ENCODE results near the gene VHLL.

DNA sequence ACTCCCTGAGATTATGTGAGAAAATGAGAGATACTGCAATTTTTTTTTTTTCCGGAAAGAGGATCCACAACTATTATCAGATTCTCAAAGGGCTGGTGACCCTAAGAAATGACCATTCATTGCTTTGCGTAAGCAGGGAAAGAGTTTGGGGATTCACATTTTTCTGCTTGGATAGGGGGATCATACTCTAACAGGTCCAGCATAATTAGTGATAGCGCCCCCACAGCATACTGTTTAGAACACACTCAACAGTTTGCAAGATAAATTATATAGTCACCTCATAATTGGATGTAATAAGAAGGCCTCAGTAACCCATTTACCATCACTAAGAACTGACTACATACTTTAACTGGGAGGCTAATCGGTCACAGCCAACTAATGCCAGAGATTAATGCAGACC is 37.1 kb upstream of the VHLL start:
- TF ChIP-seq, protein P1, sequence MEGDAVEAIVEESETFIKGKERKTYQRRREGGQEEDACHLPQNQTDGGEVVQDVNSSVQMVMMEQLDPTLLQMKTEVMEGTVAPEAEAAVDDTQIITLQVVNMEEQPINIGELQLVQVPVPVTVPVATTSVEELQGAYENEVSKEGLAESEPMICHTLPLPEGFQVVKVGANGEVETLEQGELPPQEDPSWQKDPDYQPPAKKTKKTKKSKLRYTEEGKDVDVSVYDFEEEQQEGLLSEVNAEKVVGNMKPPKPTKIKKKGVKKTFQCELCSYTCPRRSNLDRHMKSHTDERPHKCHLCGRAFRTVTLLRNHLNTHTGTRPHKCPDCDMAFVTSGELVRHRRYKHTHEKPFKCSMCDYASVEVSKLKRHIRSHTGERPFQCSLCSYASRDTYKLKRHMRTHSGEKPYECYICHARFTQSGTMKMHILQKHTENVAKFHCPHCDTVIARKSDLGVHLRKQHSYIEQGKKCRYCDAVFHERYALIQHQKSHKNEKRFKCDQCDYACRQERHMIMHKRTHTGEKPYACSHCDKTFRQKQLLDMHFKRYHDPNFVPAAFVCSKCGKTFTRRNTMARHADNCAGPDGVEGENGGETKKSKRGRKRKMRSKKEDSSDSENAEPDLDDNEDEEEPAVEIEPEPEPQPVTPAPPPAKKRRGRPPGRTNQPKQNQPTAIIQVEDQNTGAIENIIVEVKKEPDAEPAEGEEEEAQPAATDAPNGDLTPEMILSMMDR (IDR thresholded peaks at IDR 0.05) = no peak
- TF ChIP-seq, protein P2, sequence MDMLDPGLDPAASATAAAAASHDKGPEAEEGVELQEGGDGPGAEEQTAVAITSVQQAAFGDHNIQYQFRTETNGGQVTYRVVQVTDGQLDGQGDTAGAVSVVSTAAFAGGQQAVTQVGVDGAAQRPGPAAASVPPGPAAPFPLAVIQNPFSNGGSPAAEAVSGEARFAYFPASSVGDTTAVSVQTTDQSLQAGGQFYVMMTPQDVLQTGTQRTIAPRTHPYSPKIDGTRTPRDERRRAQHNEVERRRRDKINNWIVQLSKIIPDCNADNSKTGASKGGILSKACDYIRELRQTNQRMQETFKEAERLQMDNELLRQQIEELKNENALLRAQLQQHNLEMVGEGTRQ (CRISPR knock-in tag; IDR thresholded peaks at IDR 0.05) = no peak
- no peak for TF ChIP-seq ATF1 (CRISPR knock-in tag; IDR thresholded peaks at IDR 0.05)
- TF ChIP-seq, protein P3, sequence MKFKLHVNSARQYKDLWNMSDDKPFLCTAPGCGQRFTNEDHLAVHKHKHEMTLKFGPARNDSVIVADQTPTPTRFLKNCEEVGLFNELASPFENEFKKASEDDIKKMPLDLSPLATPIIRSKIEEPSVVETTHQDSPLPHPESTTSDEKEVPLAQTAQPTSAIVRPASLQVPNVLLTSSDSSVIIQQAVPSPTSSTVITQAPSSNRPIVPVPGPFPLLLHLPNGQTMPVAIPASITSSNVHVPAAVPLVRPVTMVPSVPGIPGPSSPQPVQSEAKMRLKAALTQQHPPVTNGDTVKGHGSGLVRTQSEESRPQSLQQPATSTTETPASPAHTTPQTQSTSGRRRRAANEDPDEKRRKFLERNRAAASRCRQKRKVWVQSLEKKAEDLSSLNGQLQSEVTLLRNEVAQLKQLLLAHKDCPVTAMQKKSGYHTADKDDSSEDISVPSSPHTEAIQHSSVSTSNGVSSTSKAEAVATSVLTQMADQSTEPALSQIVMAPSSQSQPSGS (CRISPR knock-in tag; IDR thresholded peaks at IDR 0.05; ENCODE audit: borderline replicate concordance, low read depth) = no peak
- no peak for TF ChIP-seq NR2C2 (CRISPR knock-in tag; IDR thresholded peaks at IDR 0.05)
- TF ChIP-seq ZNF263 (CRISPR knock-in tag; IDR thresholded peaks at IDR 0.05; ENCODE audit: low read depth) = no peak

All from WTC11 (cell line).